Stromal cell of bone marrow (primary cell): ENCODE data around the gene CCDC102B.
A peak's percentile ranks its signal among the peaks of the same experiment; 100 is the strongest.
"Not testable (repeated sequence)": the region's sequence is repeated elsewhere in the genome, so short reads cannot be mapped to it uniquely, and the experiment has no call there.

Experiments used
- DNase-seq: peaks from one replicate; pipeline ENCODE4 v3.0.0-alpha.2; 2012; ENCODE audit warnings: low read depth

CCDC102B gene

GRCh38 chr18:68797871-68798270, at the start of gene CCDC102B:
Gene CCDC102B (plus strand): TSS chr18:68798080. CDS start chr18:68836764, 38,684 bp downstream.
- DNase-seq = peak; percentile 73

- no peak for DNase-seq
Measured at GRCh38 chr18:68757126-68757525, 40.8 kb upstream of the CCDC102B start.

- no peak for DNase-seq
Measured at GRCh38 chr18:68759308-68759707, 38.6 kb upstream of the CCDC102B start.

- peak; percentile 82 for DNase-seq
Measured at GRCh38 chr18:68763083-68763482, 34.8 kb upstream of the CCDC102B start.

- DNase-seq = peak; percentile 53
Measured at GRCh38 chr18:68764016-68764415, 33.9 kb upstream of the CCDC102B start.

GRCh38 chr18:68766433-68766832, 31.4 kb upstream of the CCDC102B start:
- DNase-seq = no peak

- DNase-seq = peak; percentile 82
Measured at GRCh38 chr18:68769461-68769860, 28.4 kb upstream of the CCDC102B start.

- DNase-seq = no peak
Measured at GRCh38 chr18:68772268-68772667, 25.6 kb upstream of the CCDC102B start.

- DNase-seq = no peak
Measured at GRCh38 chr18:68778280-68778886, 19.5 kb upstream of the CCDC102B start.

- peak; percentile 50 for DNase-seq
Measured at GRCh38 chr18:68779169-68779568, 18.7 kb upstream of the CCDC102B start.

GRCh38 chr18:68780802-68781635, 16.9 kb upstream of the CCDC102B start:
- no peak for DNase-seq

GRCh38 chr18:68783506-68783905, 14.4 kb upstream of the CCDC102B start:
- DNase-seq = no peak

- DNase-seq = no peak
Measured at GRCh38 chr18:68784071-68784470, 13.8 kb upstream of the CCDC102B start.

GRCh38 chr18:68790290-68790689, 7.6 kb upstream of the CCDC102B start:
- not testable (repeated sequence) for DNase-seq

- DNase-seq = no peak
Measured at GRCh38 chr18:68791801-68792200, 6.1 kb upstream of the CCDC102B start.

- DNase-seq = no peak
Measured at GRCh38 chr18:68793951-68794350, 3.9 kb upstream of the CCDC102B start.

- DNase-seq = peak; percentile 85
Measured at GRCh38 chr18:68796936-68797690, 767 bp upstream of the CCDC102B start.

- DNase-seq = no peak
Measured at GRCh38 chr18:68800075-68800474, 2.2 kb downstream of the CCDC102B start.

GRCh38 chr18:68803356-68803755, 5.5 kb downstream of the CCDC102B start:
- DNase-seq = peak; percentile 47

GRCh38 chr18:68817584-68817983, 19.7 kb downstream of the CCDC102B start:
- DNase-seq = no peak

GRCh38 chr18:68818584-68818983, 20.7 kb downstream of the CCDC102B start:
- DNase-seq = no peak

GRCh38 chr18:68822926-68823325, 25.0 kb downstream of the CCDC102B start:
- DNase-seq = no peak

- peak; percentile 49 for DNase-seq
Measured at GRCh38 chr18:68826121-68826520, 28.2 kb downstream of the CCDC102B start.
